HG03135 (cell line): ENCODE results near the gene ZNF148.

Experiments
- ATAC-seq: cut with Tn5 transposase; IDR thresholded peaks from one replicate; pipeline ENCODE4 v1.9.1; 2021; ENCODE audit warnings: mild to moderate bottlenecking, moderate library complexity; ENCODE audit not compliant: unreplicated experiment

ZNF148 gene

GRCh38 chr3:125289429-125289981 lies 85.6 kb downstream of the ZNF148 start:
- no peak for ATAC-seq

GRCh38 chr3:125287248-125287647 lies 87.9 kb downstream of the ZNF148 start:
- ATAC-seq: no peak

GRCh38 chr3:125281381-125281780 lies 93.7 kb downstream of the ZNF148 start:
- no peak for ATAC-seq

- no peak for ATAC-seq
Measured at GRCh38 chr3:125280668-125281361, 94.3 kb downstream of the ZNF148 start.

GRCh38 chr3:125278155-125278554 lies 97.0 kb downstream of the ZNF148 start:
- ATAC-seq: no peak

GRCh38 chr3:125271127-125271526 lies 104.0 kb downstream of the ZNF148 start:
- no peak for ATAC-seq

GRCh38 chr3:125267460-125267859 lies 107.7 kb downstream of the ZNF148 start:
- no peak for ATAC-seq

GRCh38 chr3:125266971-125267370 lies 108.2 kb downstream of the ZNF148 start:
- ATAC-seq: no peak

- ATAC-seq: no peak
Measured at GRCh38 chr3:125262161-125262560, 113.0 kb downstream of the ZNF148 start.

GRCh38 chr3:125261031-125261430 lies 114.1 kb downstream of the ZNF148 start:
- no peak for ATAC-seq

- ATAC-seq: no peak
Measured at GRCh38 chr3:125260158-125260557, 115.0 kb downstream of the ZNF148 start.

- ATAC-seq: no peak
Measured at GRCh38 chr3:125257536-125257935, 117.6 kb downstream of the ZNF148 start.

GRCh38 chr3:125256675-125257074 lies 118.5 kb downstream of the ZNF148 start:
- ATAC-seq: no peak

GRCh38 chr3:125250973-125251372 lies 124.2 kb downstream of the ZNF148 start:
- ATAC-seq: no peak

GRCh38 chr3:125246237-125246636 lies 128.9 kb downstream of the ZNF148 start:
- no peak for ATAC-seq

GRCh38 chr3:125245521-125245920 lies 129.6 kb downstream of the ZNF148 start:
- ATAC-seq: no peak

GRCh38 chr3:125240496-125240895 lies 134.6 kb downstream of the ZNF148 start:
- no peak for ATAC-seq

- ATAC-seq: no peak
Measured at GRCh38 chr3:125239266-125239665, 135.9 kb downstream of the ZNF148 start.

GRCh38 chr3:125238759-125239158 lies 136.4 kb downstream of the ZNF148 start:
- ATAC-seq: no peak

- no peak for ATAC-seq
Measured at GRCh38 chr3:125236331-125236903, 138.7 kb downstream of the ZNF148 start.

GRCh38 chr3:125234831-125235230 lies 140.3 kb downstream of the ZNF148 start:
- ATAC-seq: no peak

GRCh38 chr3:125232401-125232800 lies 142.7 kb downstream of the ZNF148 start:
- no peak for ATAC-seq
